Tibial artery (tissue), 4 donors: Measurements from ENCODE around the gene C1orf53.

ENCODE experiments used
- DNase-seq, 2 donors: peaks; one replicate each; pipeline ENCODE4 v3.0.0-alpha.2; 2019
- H3K27ac ChIP-seq, 2 donors: fragments of 200-600 bp; sonication (generic) in 1 of 2; 1 replicate in 1 of 2; 2 replicates in 1 of 2; pipeline ENCODE4 v1.5.1; 2018 to 2019; ENCODE audit warnings: mild to moderate bottlenecking in 1 of 2
- H3K27me3 ChIP-seq, 2 donors: fragments of 200-600 bp; sonication (generic) in 1 of 2; one replicate each; pipeline versions ENCODE4 v1.5.1 to v1.6.0; 2016 to 2019
- H3K36me3 ChIP-seq, 3 donors: fragments of 200-600 bp; sonication (generic) in 2 of 3; one replicate each; pipeline ENCODE4 v1.5.1; 2016 to 2019; ENCODE audit warnings: mild to moderate bottlenecking in 2 of 3
- H3K4me1 ChIP-seq, 4 donors: fragments of 200-600 bp; sonication (generic) in 2 of 4; 1 replicate in 3 of 4; 2 replicates in 1 of 4; pipeline ENCODE4 v1.5.1; 2016 to 2019
- H3K4me3 ChIP-seq, 2 donors: fragments of 200-600 bp; sonication (generic) in 1 of 2; 1 replicate in 1 of 2; 2 replicates in 1 of 2; pipeline ENCODE4 v1.5.1; 2018 to 2019; ENCODE audit warnings: mild to moderate bottlenecking in 2 of 2
- H3K9me3 ChIP-seq, 3 donors: fragments of 200-600 bp; sonication (generic) in 1 of 3; one replicate each; pipeline ENCODE4 v1.5.1; 2016 to 2019
- CTCF ChIP-seq, 2 experiments: fragments of 200-600 bp in 1 of 2; fragments of 450-650 bp in 1 of 2; IDR thresholded peaks; one replicate each; pipeline ENCODE4 v1.5.1; 2017 to 2019; ENCODE audit warnings: antibody characterized with exemption in 2 of 2, mild to moderate bottlenecking in 1 of 2, moderate library complexity in 1 of 2
- intact Hi-C: fragments of 100-400 bp; cut with DNase I; formaldehyde crosslinking; loops from one replicate; pipeline ENCODE4 v1.15.0; 2023; ENCODE audit warnings: low total_unique reads

C1orf53 gene

GRCh38 chr1:197927908-197928665, 25.7 kb downstream of the C1orf53 start:
- Histone ChIP-seq H3K9me3 (no peaks in the 10 kb centered on the region), H3K4me3 (no peak overlapping the region), H3K27me3 (peaks cover 0 to 47% of the 10 kb centered on the region in 2 donors), H3K27ac (no peak overlapping the region), H3K36me3 (no peaks in the 10 kb centered on the region), H3K4me1 (no peaks in the 10 kb centered on the region)
- DNase-seq, result no peak
- no peak for TF ChIP-seq CTCF (IDR thresholded peaks at IDR 0.05)
- intact Hi-C loops, result loop anchor here (5.0 kb wide), 1 partner anchor 311 kb away; no protein-coding TSS in a partner anchor

GRCh38 chr1:197928849-197929336, 26.5 kb downstream of the C1orf53 start:
- Histone ChIP-seq H3K4me1 (no peaks in the 10 kb centered on the region), H3K36me3 (no peaks in the 10 kb centered on the region), H3K27me3 (peaks cover 0 to 49% of the 10 kb centered on the region in 2 donors), H3K27ac (no peak overlapping the region), H3K9me3 (no peaks in the 10 kb centered on the region), H3K4me3 (no peak overlapping the region)
- intact Hi-C loops, result loop anchor here (5.0 kb wide), 1 partner anchor 312 kb away; no protein-coding TSS in a partner anchor
- TF ChIP-seq CTCF (IDR thresholded peaks at IDR 0.05), result no peak
- DNase-seq, result no peak

- intact Hi-C loops, result no loop called here
- Histone ChIP-seq H3K4me3 (no peak overlapping the region), H3K27me3 (peaks cover 0 to 45% of the 10 kb centered on the region in 2 donors), H3K36me3 (no peaks in the 10 kb centered on the region), H3K27ac (no peak overlapping the region), H3K4me1 (no peaks in the 10 kb centered on the region), H3K9me3 (no peaks in the 10 kb centered on the region)
- DNase-seq, result no peak
- TF ChIP-seq CTCF (IDR thresholded peaks at IDR 0.05), result no peak
Measured at GRCh38 chr1:197933016-197933415, 30.6 kb downstream of the C1orf53 start.

- TF ChIP-seq CTCF (IDR thresholded peaks at IDR 0.05), result no peak
- no peaks in the 10 kb centered on the region for H3K36me3 ChIP-seq
- H3K9me3 ChIP-seq, result no peaks in the 10 kb centered on the region
- H3K4me1 ChIP-seq, result no peaks in the 10 kb centered on the region
- no peak overlapping the region for H3K4me3 ChIP-seq
- intact Hi-C loops, result no loop called here
- H3K27ac ChIP-seq, result no peak overlapping the region
- H3K27me3 ChIP-seq, result peaks cover 0 to 40% of the 10 kb centered on the region in 2 donors
- DNase-seq, result no peak
Measured at GRCh38 chr1:197933647-197934046, 31.2 kb downstream of the C1orf53 start.

GRCh38 chr1:197937381-197937780, 35.0 kb downstream of the C1orf53 start:
- H3K27me3 ChIP-seq, result peaks cover 0 to 13% of the 10 kb centered on the region in 2 donors
- no peak for TF ChIP-seq CTCF (IDR thresholded peaks at IDR 0.05)
- no peaks in the 10 kb centered on the region for H3K36me3 ChIP-seq
- no peak overlapping the region for H3K4me3 ChIP-seq
- no peak overlapping the region for H3K27ac ChIP-seq
- no peaks in the 10 kb centered on the region for H3K9me3 ChIP-seq
- no peaks in the 10 kb centered on the region for H3K4me1 ChIP-seq
- intact Hi-C loops, result no loop called here
- DNase-seq, result no peak
